GM12865 (cell line): Measurements from ENCODE around the gene CGNL1.

Experiments used
- DNase-seq: peaks from one replicate; pipeline ENCODE4 v3.0.0; 2010; ENCODE audit warnings: low read depth
- H3K4me3 ChIP-seq: 2 replicates; pipeline ENCODE4 v1.5.1; 2011; ENCODE audit warnings: mild to moderate bottlenecking, low read depth, low read length, control low read depth
- CTCF ChIP-seq: IDR thresholded peaks from 2 replicates; pipeline ENCODE4 v1.5.1; 2011; ENCODE audit warnings: low read length, control low read depth, low read depth, inconsistent platforms; ENCODE audit not compliant: insufficient read depth; ENCODE audit errors: missing control alignments

The CGNL1 gene

GRCh38 chr15:57442335-57442734 is 66.0 kb downstream of the CGNL1 start:
- TF ChIP-seq CTCF: no peak
- H3K4me3 ChIP-seq: no peak overlapping the region
- DNase-seq: no peak

GRCh38 chr15:57443486-57443885 is 67.2 kb downstream of the CGNL1 start:
- no peak overlapping the region for H3K4me3 ChIP-seq
- DNase-seq: no peak
- TF ChIP-seq CTCF: no peak

GRCh38 chr15:57444877-57445513 is 68.7 kb downstream of the CGNL1 start:
- DNase-seq: no peak
- no peak overlapping the region for H3K4me3 ChIP-seq
- no peak for TF ChIP-seq CTCF

GRCh38 chr15:57445872-57446271 is 69.6 kb downstream of the CGNL1 start:
- DNase-seq: no peak
- no peak for TF ChIP-seq CTCF
- no peak overlapping the region for H3K4me3 ChIP-seq

GRCh38 chr15:57446393-57446792 is 70.1 kb downstream of the CGNL1 start:
- DNase-seq: no peak
- no peak for TF ChIP-seq CTCF
- H3K4me3 ChIP-seq: no peak overlapping the region

- H3K4me3 ChIP-seq: no peak overlapping the region
- TF ChIP-seq CTCF: no peak
- no peak for DNase-seq
Measured at GRCh38 chr15:57451555-57451954, 75.2 kb downstream of the CGNL1 start.

GRCh38 chr15:57452090-57452754 is 75.9 kb downstream of the CGNL1 start:
- no peak for TF ChIP-seq CTCF
- no peak for DNase-seq
- H3K4me3 ChIP-seq: no peak overlapping the region
